Stimulated activated CD8-positive, alpha-beta memory T cell treated with anti-CD3 and anti-CD28 coated beads, Interleukin-4, amount 100 ng/mL, for 1 hour (primary cell): Measurements from ENCODE around the gene GRK5.

Experiments used
- DNase-seq, 2 donors: peaks; one replicate each; pipeline ENCODE4 v3.0.0-alpha.2; 2020; ENCODE audit warnings: low read depth in 2 of 2, low spot score in 1 of 2

The GRK5 gene

DNA sequence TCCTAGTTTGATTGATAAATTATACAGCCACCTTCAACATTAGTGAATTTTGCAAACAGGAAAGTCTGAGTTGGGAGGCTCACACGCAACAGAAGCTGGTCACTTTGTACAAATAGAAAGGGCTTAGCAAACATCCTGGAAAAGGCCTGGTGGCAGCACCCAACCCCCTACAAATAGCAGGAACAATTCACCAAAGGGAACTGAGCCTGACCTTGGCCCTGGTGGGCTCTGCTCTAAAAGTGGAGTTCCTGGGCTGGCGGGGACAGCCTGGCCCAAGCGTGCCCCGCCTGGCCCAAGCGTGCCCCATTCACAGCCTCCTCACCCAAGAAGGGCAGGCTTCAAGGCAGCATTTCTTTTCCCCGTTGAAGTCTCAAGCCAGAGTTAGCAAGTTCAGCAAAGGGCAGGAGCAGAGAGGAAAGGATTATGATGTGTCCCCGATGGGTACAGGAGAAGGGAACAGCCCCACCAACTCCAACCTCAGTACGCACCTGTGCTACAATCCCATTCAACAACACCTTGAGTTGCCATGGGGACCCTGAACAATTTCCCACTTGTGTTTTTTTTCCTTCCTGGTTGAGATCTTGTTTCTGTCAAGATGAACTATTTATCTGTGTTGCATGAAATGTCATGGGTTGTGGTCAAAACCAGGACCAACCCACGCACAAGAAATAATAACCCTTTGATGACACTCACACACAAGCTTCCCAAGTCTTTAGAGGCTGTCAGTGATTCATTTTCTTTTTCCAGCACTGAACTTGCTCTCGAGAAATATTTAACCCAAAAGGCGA is 291.7 kb downstream of the GRK5 start:
- DNase-seq, result no peak

- DNase-seq, result no peak
Observed at GRCh38 chr10:119499677-119500002, 292.3 kb downstream of the GRK5 start.

DNA sequence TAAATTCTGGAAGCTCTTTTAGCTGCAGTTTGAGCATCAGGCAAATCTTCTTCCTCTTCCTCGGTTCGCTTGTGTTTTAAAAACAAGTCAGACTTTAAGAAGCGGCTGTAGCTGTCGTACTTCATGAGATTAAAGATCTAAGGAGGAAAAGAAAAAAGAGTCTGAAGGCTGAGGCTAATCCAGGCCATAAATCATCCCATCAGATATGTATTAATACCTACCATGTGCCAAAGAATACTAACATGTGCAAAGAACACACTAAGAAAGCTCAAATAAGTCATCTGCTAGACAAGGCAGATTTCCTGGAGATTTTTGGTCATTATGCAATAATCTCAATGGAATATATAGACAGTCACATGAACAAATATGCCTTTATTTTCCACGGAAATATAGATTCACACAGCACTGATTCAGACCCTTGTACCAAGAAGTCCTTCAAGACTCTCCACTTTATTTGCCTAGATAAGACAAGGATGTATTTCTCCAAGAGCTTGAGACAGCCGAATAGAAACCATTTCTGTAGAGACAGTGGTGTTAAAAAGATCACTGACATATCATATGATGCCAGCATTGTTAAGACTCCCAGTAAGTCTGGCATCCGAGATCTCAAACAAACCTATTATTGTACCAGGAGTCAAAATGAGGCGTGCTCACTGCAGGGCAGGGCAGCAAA is 292.9 kb downstream of the GRK5 start:
- no peak for DNase-seq

DNA sequence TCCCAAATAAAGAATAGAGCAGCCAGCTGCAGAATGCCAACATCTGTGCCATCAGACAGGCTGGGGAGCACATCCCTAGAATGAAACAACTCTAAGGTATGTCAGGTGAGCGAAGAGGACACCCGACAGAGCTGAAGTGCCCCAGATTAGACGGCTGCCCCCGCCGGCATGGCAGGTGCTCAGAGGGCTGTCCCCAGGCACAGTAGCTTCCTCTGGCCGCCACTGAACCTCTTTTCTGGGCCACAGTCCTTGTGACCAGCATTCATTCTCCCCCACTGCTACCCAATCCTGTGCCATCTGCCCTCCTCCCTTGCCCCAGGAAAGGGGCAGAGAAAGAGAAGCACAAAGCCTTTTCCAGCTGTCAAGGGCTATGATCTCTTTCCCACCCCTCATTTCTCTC is 293.4 kb downstream of the GRK5 start:
- DNase-seq, result no peak

DNA sequence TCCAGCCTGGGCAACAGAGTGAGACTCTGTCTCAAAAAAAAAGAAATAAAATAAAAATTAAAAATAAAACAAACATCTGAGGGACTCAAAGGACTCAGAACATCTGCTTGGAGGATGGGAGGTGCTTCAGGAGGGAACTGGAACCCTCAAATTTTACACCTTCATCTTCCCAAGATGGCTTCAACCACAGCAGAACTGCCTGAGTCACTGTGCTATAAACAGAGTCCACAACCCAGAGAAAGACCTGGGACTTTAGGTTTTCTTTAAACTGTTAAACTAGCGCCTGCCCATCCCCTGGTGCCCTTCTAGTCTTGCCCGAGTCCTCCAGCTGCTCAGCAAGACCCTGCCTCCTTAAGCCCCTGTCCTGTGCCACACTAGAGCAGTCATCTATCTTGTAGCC is 294.3 kb downstream of the GRK5 start:
- DNase-seq, result no peak

GRCh38 chr10:119502209-119502608 is 294.8 kb downstream of the GRK5 start:
- DNase-seq, result peak; percentile 44 to 60

- DNase-seq, result no peak
Observed at GRCh38 chr10:119502618-119503155, 295.3 kb downstream of the GRK5 start.

DNA sequence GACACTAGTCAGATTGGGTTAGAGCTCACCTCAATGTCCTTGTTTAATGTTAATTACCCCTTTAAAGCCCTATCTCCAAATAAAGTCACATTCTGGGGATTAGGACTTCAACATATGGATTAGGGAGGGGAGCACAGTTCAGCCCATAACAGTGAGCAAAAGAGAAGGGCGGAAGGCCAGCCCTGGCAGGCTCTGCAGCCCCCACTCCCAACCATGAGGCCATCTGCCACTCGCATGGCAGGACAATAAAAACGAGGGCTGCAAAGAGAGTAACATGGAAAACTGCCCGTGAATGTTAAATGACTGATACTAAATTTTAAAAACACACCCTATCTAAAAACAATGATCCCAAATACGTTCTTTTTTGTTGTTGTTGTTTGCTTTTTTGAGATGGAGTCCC is 296.4 kb downstream of the GRK5 start:
- DNase-seq, result no peak

- DNase-seq, result no peak
Observed at GRCh38 chr10:119504651-119505050, 297.3 kb downstream of the GRK5 start.

- DNase-seq, result no peak
Observed at GRCh38 chr10:119505131-119505551, 297.8 kb downstream of the GRK5 start.
